K562 (cell line): ENCODE measurements around the gene EDEM1. TPM values are rescaled to one million over a fixed set of nuclear protein-coding genes. Genes with fewer than 3 reads are reported as not detected.

Source experiments
- ATF7 ChIP-seq: fragments of 450-650 bp; IDR thresholded peaks from 2 replicates; pipeline ENCODE4 v1.7.1; 2014; ENCODE audit warnings: mild to moderate bottlenecking, moderate library complexity
- ILK ChIP-seq: fragments of 450-650 bp; IDR thresholded peaks from 2 replicates; pipeline ENCODE4 v1.6.1; 2016; ENCODE audit warnings: missing genetic modification characterization, low read depth, mild to moderate bottlenecking, missing compliant biosample characterization, moderate library complexity, borderline replicate concordance
- KAT2B ChIP-seq: IDR thresholded peaks from one replicate; pipeline ENCODE4 v1.6.1; 2012; ENCODE audit warnings: low read depth, mild to moderate bottlenecking, control low read depth, inconsistent platforms, low read length, moderate library complexity
- KLF1 ChIP-seq: fragments of 450-650 bp; IDR thresholded peaks from 2 replicates; pipeline ENCODE4 v1.6.1; 2016; ENCODE audit warnings: missing genetic modification characterization, missing compliant biosample characterization
- MYBL2 ChIP-seq, 2 experiments: fragments of 450-650 bp in 1 of 2; sonication (generic) in 1 of 2; formaldehyde crosslinking in 1 of 2; IDR thresholded peaks; 2 replicates each; pipeline versions ENCODE4 v1.6.1 to v1.8.1; 2017 to 2022; ENCODE audit warnings: borderline replicate concordance in 1 of 2, inconsistent platforms in 1 of 2, low read depth in 1 of 2, mild to moderate bottlenecking in 1 of 2, missing genetic modification reagents in 1 of 2, moderate library complexity in 1 of 2
- NFE2L1 ChIP-seq: fragments of 450-650 bp; IDR thresholded peaks from 2 replicates; pipeline ENCODE4 v1.6.1; 2016; ENCODE audit warnings: missing genetic modification characterization, low read depth, mild to moderate bottlenecking, missing compliant biosample characterization, moderate library complexity, borderline replicate concordance
- PHB ChIP-seq: fragments of 250-450 bp; sonication (Bioruptor Pico); IDR thresholded peaks from 2 replicates; pipeline ENCODE4 v1.5.0; 2021
- RAD21 ChIP-seq, 2 experiments: fragments of 250-450 bp in 1 of 2; fragments of 450-650 bp in 1 of 2; sonication (Bioruptor Pico) in 1 of 2; formaldehyde crosslinking in 1 of 2; IDR thresholded peaks in 1 of 2; conservative IDR thresholded peaks in 1 of 2; 2 replicates each; pipeline versions ENCODE4 v1.4.0 to v1.8.0; 2020 to 2022; ENCODE audit warnings: mild to moderate bottlenecking in 2 of 2, moderate library complexity in 1 of 2
- TAL1 ChIP-seq: fragments of 450-650 bp; IDR thresholded peaks from 2 replicates; pipeline ENCODE4 v1.6.1; 2016; ENCODE audit warnings: mild to moderate bottlenecking
- TBL1XR1 ChIP-seq, 2 experiments: IDR thresholded peaks; 2 replicates each; pipeline ENCODE4 v1.6.1; 2012; ENCODE audit warnings: improper control_type of control experiment in 2 of 2, low read length in 2 of 2, mild to moderate bottlenecking in 1 of 2
- TEAD4 ChIP-seq, 2 experiments: sonication (generic) in 1 of 2; formaldehyde crosslinking in 1 of 2; IDR thresholded peaks; 2 replicates each; pipeline versions ENCODE4 v1.6.1 to v1.8.0; 2012 to 2022; ENCODE audit warnings: borderline replicate concordance in 1 of 2, inconsistent platforms in 1 of 2, low read length in 1 of 2, mild to moderate bottlenecking in 1 of 2, missing genetic modification reagents in 1 of 2
- ZNF239 ChIP-seq: fragments of 250-450 bp; sonication (Bioruptor Pico); IDR thresholded peaks from 2 replicates; pipeline ENCODE4 v1.4.0; 2020; ENCODE audit warnings: mild to moderate bottlenecking
- ZNF75A ChIP-seq: fragments of 450-650 bp; formaldehyde crosslinking; IDR thresholded peaks from 2 replicates; pipeline ENCODE4 v1.4.0; 2020; ENCODE audit warnings: mild to moderate bottlenecking
- ZNF830 ChIP-seq: fragments of 250-450 bp; sonication (Bioruptor Pico); IDR thresholded peaks from 2 replicates; pipeline ENCODE4 v1.5.0; 2021; ENCODE audit warnings: mild to moderate bottlenecking
- polyA plus RNA-seq, 8 experiments: library from polyadenylated mRNA; depleted of rRNA in 4 of 8; stranded (reverse) in 5 of 8; unstranded in 3 of 8; fragments of >200 nt; fragmentation: Nextera tagmentation in 2 of 8; fragmentation: Illumina TruSeq in 1 of 8; extraction: Ambion mirVana in 2 of 8; extraction: Trizol in 1 of 8; gene quantifications; 2 replicates each; pipeline versions ENCODE4 v1.2.1 to v1.2.3, GENCODE V29; 2011 to 2014; ENCODE audit warnings: inconsistent platforms in 1 of 8, missing spikeins in 1 of 8
- total RNA-seq, 7 experiments: library from RNA; depleted of rRNA in 6 of 7; stranded (reverse); fragments of >200 nt in 6 of 7; fragmentation: Illumina TruSeq in 2 of 7; extraction: Trizol in 2 of 7; gene quantifications; 2 replicates each; pipeline versions ENCODE4 v1.2.1 to v1.2.3, GENCODE V29; 2011 to 2021; ENCODE audit warnings: low replicate concordance in 1 of 7
- TF ChIP-seq, protein P1 (sequence below): fragments of 250-450 bp; sonication (Bioruptor Pico); IDR thresholded peaks from 2 replicates; pipeline ENCODE4 v1.6.1; 2021; ENCODE audit warnings: mild to moderate bottlenecking
- TF ChIP-seq, protein P2 (sequence below), 2 experiments: fragments of 450-650 bp; formaldehyde crosslinking in 1 of 2; IDR thresholded peaks; 2 replicates each; pipeline versions ENCODE4 v1.4.0 to v1.6.1; 2014 to 2020; ENCODE audit warnings: mild to moderate bottlenecking in 2 of 2, borderline replicate concordance in 1 of 2, low read depth in 1 of 2

The EDEM1 gene
- total and polyA plus RNA-seq, 9 of the 15 experiments (the other 6 are each of a cell fraction or from before 2014, with no cell fraction given), result 6.2 to 36.7 (median 14.3) TPM

DNA sequence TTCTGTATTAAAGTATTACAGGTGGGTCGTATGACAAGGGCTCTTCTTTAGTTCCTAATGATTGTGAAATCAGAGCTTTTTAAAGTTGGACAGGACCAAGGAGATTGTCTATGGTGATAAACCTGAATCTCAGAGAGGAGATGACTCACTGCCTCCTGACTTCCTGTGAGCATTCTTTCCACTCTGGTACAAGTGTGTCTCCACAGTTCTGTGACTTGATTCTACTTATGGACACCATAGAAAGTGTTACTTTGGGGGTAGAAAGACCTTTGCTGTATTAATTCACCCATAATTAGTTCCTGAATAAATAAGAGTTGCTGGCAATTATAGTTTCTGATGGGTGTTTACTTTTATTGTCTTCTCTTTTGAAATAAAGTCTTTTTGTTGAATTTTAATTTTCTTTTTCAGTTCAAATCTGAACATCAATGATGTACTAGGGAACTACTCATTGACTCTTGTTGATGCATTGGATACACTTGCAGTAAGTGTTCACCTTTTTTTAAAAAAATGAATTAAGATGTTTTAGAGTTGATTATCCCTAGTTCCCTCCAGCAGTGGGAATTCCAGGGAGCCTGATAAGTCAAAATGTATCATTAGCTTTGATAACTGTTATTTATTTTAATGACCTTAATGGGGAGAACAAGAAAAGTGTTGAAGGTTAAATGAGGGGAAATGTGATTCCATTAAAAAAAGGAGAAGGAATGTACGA is 7.4 kb downstream of the EDEM1 start (continued):
- TF ChIP-seq RAD21 (CRISPR knock-in tag; conservative IDR thresholded peaks at IDR 0.05 in 1 of 2, IDR thresholded peaks at IDR 0.05 in 1 of 2), result peak in 1 of 2 experiments; percentile 18; a peak in 1 of 4 replicates
- TF ChIP-seq, protein P1, sequence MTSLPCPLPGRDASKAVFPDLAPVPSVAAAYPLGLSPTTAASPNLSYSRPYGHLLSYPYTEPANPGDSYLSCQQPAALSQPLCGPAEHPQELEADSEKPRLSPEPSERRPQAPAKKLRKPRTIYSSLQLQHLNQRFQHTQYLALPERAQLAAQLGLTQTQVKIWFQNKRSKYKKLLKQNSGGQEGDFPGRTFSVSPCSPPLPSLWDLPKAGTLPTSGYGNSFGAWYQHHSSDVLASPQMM (CRISPR knock-in tag), result no peak
- no peak for TF ChIP-seq PHB
- TF ChIP-seq KAT2B, result no peak
- peak; percentile 39; the same call in 1 of the 2 replicates for TF ChIP-seq NFE2L1 (tag)
- TF ChIP-seq ZNF75A (CRISPR knock-in tag), result no peak
- no peak for TF ChIP-seq TAL1
- TF ChIP-seq ZNF830, result no peak
- no peak for TF ChIP-seq ILK (tag)
- TF ChIP-seq MYBL2 (IDR thresholded peaks at IDR 0.05; ENCODE audit: low read depth), result no peak
- TF ChIP-seq MYBL2 (CRISPR knock-in tag; IDR thresholded peaks at IDR 0.05; ENCODE audit: borderline replicate concordance), result no peak
- TF ChIP-seq TBL1XR1 (IDR thresholded peaks at IDR 0.05; ENCODE audit: low read length in 2 of 2), result 0 out of 4 replicates have a peak, but pooled peaks of 1 of the 2 experiments have one; percentile 49
- TF ChIP-seq, protein P2, sequence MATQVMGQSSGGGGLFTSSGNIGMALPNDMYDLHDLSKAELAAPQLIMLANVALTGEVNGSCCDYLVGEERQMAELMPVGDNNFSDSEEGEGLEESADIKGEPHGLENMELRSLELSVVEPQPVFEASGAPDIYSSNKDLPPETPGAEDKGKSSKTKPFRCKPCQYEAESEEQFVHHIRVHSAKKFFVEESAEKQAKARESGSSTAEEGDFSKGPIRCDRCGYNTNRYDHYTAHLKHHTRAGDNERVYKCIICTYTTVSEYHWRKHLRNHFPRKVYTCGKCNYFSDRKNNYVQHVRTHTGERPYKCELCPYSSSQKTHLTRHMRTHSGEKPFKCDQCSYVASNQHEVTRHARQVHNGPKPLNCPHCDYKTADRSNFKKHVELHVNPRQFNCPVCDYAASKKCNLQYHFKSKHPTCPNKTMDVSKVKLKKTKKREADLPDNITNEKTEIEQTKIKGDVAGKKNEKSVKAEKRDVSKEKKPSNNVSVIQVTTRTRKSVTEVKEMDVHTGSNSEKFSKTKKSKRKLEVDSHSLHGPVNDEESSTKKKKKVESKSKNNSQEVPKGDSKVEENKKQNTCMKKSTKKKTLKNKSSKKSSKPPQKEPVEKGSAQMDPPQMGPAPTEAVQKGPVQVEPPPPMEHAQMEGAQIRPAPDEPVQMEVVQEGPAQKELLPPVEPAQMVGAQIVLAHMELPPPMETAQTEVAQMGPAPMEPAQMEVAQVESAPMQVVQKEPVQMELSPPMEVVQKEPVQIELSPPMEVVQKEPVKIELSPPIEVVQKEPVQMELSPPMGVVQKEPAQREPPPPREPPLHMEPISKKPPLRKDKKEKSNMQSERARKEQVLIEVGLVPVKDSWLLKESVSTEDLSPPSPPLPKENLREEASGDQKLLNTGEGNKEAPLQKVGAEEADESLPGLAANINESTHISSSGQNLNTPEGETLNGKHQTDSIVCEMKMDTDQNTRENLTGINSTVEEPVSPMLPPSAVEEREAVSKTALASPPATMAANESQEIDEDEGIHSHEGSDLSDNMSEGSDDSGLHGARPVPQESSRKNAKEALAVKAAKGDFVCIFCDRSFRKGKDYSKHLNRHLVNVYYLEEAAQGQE (IDR thresholded peaks at IDR 0.05; ENCODE audit: borderline replicate concordance), result peak; percentile 24; the same call in 1 of the 2 replicates
- TF ChIP-seq, protein P2 (CRISPR knock-in tag; IDR thresholded peaks at IDR 0.05; ENCODE audit: low read depth), result no peak
- TF ChIP-seq ATF7, result peak; percentile 81
- TF ChIP-seq KLF1 (tag), result no peak
- TF ChIP-seq TEAD4 (IDR thresholded peaks at IDR 0.05; ENCODE audit: low read length), result peak; percentile 76; the same call in 1 of the 2 replicates
- no peak for TF ChIP-seq TEAD4 (CRISPR knock-in tag; IDR thresholded peaks at IDR 0.05; ENCODE audit: borderline replicate concordance)
- peak; percentile 51 for TF ChIP-seq ZNF239
